ENCODE results near the gene CEP112. TPM values are rescaled to one million over a fixed set of nuclear protein-coding genes. Genes with fewer than 3 reads are reported as not detected.
A peak's percentile ranks its signal among the peaks of the same experiment; 100 is the strongest.

Gene CEP112
- polyA plus RNA-seq, 1 donor, result 4.4 TPM

DNA sequence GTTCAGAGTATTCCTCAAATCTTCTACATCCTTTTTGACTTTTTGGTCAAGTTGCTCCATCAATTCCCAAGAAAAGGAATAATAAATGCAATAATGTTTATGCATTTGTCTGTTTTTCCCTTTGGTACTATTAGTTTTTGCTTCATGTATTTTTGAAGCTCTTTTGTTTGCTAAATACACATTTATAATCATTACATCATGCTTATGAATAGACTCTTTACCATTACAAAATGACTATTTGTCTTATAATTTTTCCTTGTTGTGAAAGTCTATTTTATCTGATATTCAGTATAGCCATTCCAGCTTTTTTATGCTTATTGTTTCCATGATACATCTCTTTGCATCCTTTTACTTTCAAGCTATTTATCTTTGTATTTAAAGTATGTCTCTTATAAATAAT lies 41.2 kb downstream of the CEP112 start:
- no peaks in the 10 kb centered on the region for H3K27me3 ChIP-seq (ENCODE audit: control insufficient read depth, insufficient read depth, low read length)
- no peak overlapping the region for H3K4me3 ChIP-seq (ENCODE audit: low read length)
- no peaks in the 10 kb centered on the region for H3K36me3 ChIP-seq (ENCODE audit: control insufficient read depth, insufficient read depth, low read length)
- H3K4me1 ChIP-seq (ENCODE audit: control insufficient read depth, insufficient read depth, low read length), result no peaks in the 10 kb centered on the region
- no peak for DNase-seq
- H3K27ac ChIP-seq (ENCODE audit: low read length), result no peak overlapping the region
- H3K9me3 ChIP-seq (ENCODE audit: control insufficient read depth, low read depth, low read length), result no peaks in the 10 kb centered on the region

DNA sequence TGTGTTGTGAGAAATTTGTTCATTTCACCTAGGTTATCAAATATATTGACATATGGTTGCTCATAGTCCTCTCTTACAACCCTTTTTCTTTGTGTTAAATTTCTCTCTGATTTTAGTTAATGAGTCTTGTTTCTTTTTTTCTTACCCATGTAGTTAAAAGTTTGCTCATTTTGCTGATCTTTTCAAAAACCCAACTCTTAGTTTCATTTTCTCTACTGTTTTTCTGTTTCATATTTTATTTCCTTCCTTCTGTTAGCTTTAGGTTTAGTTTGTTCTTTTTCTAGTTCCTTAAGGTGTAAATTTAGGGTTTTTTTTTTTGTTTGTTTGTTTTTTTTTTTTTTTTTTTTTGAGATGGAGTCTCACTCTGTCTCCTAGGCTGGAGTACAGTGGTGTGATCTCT lies 42.4 kb downstream of the CEP112 start:
- Histone ChIP-seq H3K4me1 (ENCODE audit: control insufficient read depth, insufficient read depth, low read length) (no peaks in the 10 kb centered on the region), H3K9me3 (ENCODE audit: control insufficient read depth, low read depth, low read length) (no peaks in the 10 kb centered on the region), H3K36me3 (ENCODE audit: control insufficient read depth, insufficient read depth, low read length) (no peaks in the 10 kb centered on the region), H3K27ac (ENCODE audit: low read length) (no peak overlapping the region), H3K4me3 (ENCODE audit: low read length) (no peak overlapping the region), H3K27me3 (ENCODE audit: control insufficient read depth, insufficient read depth, low read length) (no peaks in the 10 kb centered on the region)
- no peak for DNase-seq

DNA sequence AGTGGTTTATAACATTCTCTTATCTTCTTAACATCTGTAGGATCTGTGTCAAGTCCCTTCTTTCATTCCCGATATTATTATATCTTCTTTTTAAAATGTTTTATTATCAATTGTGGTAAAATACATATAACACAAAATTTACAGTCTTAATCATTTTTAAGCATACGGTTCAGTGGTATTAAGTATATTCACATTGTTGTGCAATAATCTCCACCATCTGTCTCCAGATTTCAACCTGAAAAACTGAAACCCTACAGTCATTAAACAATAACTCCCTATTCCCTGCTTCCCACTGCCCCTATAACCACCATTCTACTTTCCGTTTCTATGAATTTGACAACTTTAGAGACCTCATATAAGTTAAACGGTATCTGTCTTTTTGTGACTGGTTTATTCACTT lies 45.5 kb downstream of the CEP112 start:
- H3K27ac ChIP-seq (ENCODE audit: low read length), result no peak overlapping the region
- H3K4me3 ChIP-seq (ENCODE audit: low read length), result no peak overlapping the region
- 95% methylated on average over 3 of the region's 4 CpGs for WGBS (ENCODE audit: insufficient coverage, low lambda C conversion rate)
- H3K4me1 ChIP-seq (ENCODE audit: control insufficient read depth, insufficient read depth, low read length), result no peaks in the 10 kb centered on the region
- no peaks in the 10 kb centered on the region for H3K9me3 ChIP-seq (ENCODE audit: control insufficient read depth, low read depth, low read length)
- no peaks in the 10 kb centered on the region for H3K27me3 ChIP-seq (ENCODE audit: control insufficient read depth, insufficient read depth, low read length)
- no peaks in the 10 kb centered on the region for H3K36me3 ChIP-seq (ENCODE audit: control insufficient read depth, insufficient read depth, low read length)
- DNase-seq, result no peak

DNA sequence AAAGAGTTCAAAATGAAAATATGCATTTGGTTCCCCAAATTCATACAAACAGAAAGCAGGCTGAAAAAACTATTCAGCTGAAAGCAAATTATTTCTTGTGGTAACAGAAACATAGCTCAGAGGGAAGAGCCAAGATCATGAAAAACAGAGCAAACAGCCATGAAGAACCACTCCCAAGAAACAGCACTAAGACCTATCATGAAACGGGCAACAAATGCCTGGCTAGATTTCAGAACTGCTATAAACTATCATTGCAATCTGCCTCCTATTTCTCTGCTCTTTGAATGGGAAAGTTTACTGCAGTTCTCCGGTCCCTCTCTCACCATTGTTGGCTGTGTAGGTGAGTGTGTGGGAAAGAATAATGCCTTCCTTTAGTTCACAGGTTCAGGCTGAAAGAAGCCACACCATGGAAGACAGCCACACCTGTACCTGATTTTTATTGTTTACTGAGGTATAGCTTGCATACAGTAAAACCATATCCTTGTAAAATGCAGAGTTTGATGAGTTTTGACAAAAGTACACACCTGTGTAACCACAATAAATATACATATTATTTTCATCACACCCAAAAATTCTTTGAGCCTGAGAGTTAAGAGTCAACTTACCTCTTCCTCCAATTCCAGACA lies 48.2 kb downstream of the CEP112 start:
- WGBS (ENCODE audit: insufficient coverage, low lambda C conversion rate), result no CpG with 5 or more reads among the region's 2 CpGs
- no peaks in the 10 kb centered on the region for H3K4me1 ChIP-seq (ENCODE audit: control insufficient read depth, insufficient read depth, low read length)
- H3K27ac ChIP-seq (ENCODE audit: low read length), result no peak overlapping the region
- H3K4me3 ChIP-seq (ENCODE audit: low read length), result no peak overlapping the region
- no peaks in the 10 kb centered on the region for H3K27me3 ChIP-seq (ENCODE audit: control insufficient read depth, insufficient read depth, low read length)
- H3K36me3 ChIP-seq (ENCODE audit: control insufficient read depth, insufficient read depth, low read length), result no peaks in the 10 kb centered on the region
- H3K9me3 ChIP-seq (ENCODE audit: control insufficient read depth, low read depth, low read length), result no peaks in the 10 kb centered on the region
- DNase-seq, result no peak

DNA sequence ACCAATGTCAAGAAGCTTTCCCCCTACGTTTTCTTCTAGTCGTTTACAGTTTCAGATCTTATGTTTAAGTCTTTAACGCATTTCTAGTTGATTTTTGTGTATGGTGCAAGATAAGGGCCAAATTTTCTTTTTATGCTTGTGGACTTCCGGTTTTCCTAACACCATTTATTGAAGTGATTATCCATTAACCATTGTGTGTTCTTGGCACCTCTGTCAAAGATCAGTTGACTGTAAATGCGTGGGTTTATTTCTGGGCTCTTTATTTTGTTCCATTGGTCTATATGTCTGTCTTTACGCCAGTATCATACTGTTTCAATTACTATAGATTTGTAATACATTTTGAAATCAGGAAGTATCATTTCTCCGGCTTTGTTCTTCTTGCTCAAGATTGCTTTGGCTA lies 49.5 kb downstream of the CEP112 start:
- Histone ChIP-seq H3K27me3 (ENCODE audit: control insufficient read depth, insufficient read depth, low read length) (no peaks in the 10 kb centered on the region), H3K27ac (ENCODE audit: low read length) (no peak overlapping the region), H3K4me3 (ENCODE audit: low read length) (no peak overlapping the region), H3K9me3 (ENCODE audit: control insufficient read depth, low read depth, low read length) (peaks cover 6% of the 10 kb centered on the region), H3K4me1 (ENCODE audit: control insufficient read depth, insufficient read depth, low read length) (no peaks in the 10 kb centered on the region), H3K36me3 (ENCODE audit: control insufficient read depth, insufficient read depth, low read length) (no peaks in the 10 kb centered on the region)
- peak in 1 of 2 donors; percentile 22 for DNase-seq
- WGBS (ENCODE audit: insufficient coverage, low lambda C conversion rate), result 64% methylated on average over 4 of the region's 7 CpGs

DNA sequence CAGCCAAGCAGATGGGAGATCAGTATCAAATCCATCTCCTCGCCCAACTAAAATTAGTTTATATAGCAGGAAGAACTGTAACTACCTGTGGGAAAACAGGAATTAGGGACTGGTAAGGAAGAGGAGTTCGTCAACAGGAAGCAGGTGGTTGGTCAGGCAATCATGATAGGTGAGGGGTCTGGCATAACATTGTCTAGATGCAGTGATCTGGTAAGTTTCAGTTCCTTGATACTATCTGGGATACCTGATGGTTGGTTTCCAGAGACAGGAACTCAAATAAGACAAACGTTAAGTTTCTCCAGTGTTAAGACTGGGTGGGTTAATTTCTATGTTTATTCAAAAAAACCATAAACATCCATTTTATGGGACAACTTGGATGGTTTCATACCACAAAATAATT lies 53.8 kb downstream of the CEP112 start:
- 100% methylated on average over 1 of the region's 3 CpGs for WGBS (ENCODE audit: insufficient coverage, low lambda C conversion rate)
- no peaks in the 10 kb centered on the region for H3K36me3 ChIP-seq (ENCODE audit: control insufficient read depth, insufficient read depth, low read length)

DNA sequence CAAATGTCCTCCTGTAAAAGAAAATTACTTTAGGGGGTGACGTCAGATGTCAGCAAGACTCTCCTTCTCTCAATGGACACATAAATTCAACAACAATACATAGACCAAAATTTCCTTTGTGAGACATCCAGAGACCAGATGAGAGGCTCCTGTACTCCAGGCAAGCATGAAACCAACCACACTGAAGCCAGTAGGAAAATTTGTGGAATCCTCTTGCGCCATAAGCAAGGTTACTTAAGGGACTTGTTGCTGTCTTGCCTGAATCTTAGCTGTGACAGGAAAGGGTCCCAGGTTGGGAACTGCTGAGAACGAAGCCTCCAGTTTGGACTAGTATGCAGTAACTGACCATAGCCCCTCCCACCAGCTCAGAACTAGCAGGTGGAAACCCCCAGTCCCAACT lies 56.0 kb downstream of the CEP112 start:
- no peaks in the 10 kb centered on the region for H3K4me1 ChIP-seq (ENCODE audit: control insufficient read depth, insufficient read depth, low read length)
- no peaks in the 10 kb centered on the region for H3K27me3 ChIP-seq (ENCODE audit: control insufficient read depth, insufficient read depth, low read length)
- H3K4me3 ChIP-seq (ENCODE audit: low read length), result no peak overlapping the region
- no peaks in the 10 kb centered on the region for H3K36me3 ChIP-seq (ENCODE audit: control insufficient read depth, insufficient read depth, low read length)
- DNase-seq, result no peak
- H3K27ac ChIP-seq (ENCODE audit: low read length), result no peak overlapping the region
- WGBS (ENCODE audit: insufficient coverage, low lambda C conversion rate), result no CpG with 5 or more reads among the region's 3 CpGs
- peaks cover 8% of the 10 kb centered on the region for H3K9me3 ChIP-seq (ENCODE audit: control insufficient read depth, low read depth, low read length)

More for the DNA sequence above, 53.8 kb downstream of the CEP112 start:
- Histone ChIP-seq H3K9me3 (ENCODE audit: control insufficient read depth, low read depth, low read length) (peaks cover 8% of the 10 kb centered on the region), H3K4me3 (ENCODE audit: low read length) (no peak overlapping the region), H3K4me1 (ENCODE audit: control insufficient read depth, insufficient read depth, low read length) (no peaks in the 10 kb centered on the region), H3K27me3 (ENCODE audit: control insufficient read depth, insufficient read depth, low read length) (no peaks in the 10 kb centered on the region), H3K27ac (ENCODE audit: low read length) (no peak overlapping the region)
- no peak for DNase-seq

DNA sequence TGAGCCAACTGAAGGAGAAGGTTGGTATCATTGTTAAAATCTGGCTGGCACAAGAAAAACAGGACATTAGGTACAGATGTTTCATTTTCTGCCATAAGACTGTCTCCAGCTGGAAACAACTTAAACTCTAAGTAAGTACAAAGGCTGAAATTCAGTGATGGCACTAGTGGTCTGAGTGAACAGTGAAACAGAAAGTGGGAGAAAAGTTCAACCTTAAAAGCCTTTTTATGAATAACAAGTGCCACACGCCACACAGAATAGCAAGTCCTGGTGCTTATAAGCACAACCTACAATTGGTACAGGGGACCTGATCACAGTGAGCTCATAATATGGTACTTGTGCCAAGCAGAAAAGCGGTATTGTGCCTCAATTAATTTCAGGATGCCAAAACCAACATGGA lies 56.7 kb downstream of the CEP112 start:
- H3K36me3 ChIP-seq (ENCODE audit: control insufficient read depth, insufficient read depth, low read length), result no peaks in the 10 kb centered on the region
- H3K27ac ChIP-seq (ENCODE audit: low read length), result no peak overlapping the region
- DNase-seq, result peak in 1 of 2 donors; percentile 20
- H3K9me3 ChIP-seq (ENCODE audit: control insufficient read depth, low read depth, low read length), result peaks cover 8% of the 10 kb centered on the region
- no peaks in the 10 kb centered on the region for H3K4me1 ChIP-seq (ENCODE audit: control insufficient read depth, insufficient read depth, low read length)
- no peaks in the 10 kb centered on the region for H3K27me3 ChIP-seq (ENCODE audit: control insufficient read depth, insufficient read depth, low read length)
- 80% methylated on average over 2 of the region's 2 CpGs for WGBS (ENCODE audit: insufficient coverage, low lambda C conversion rate)
- no peak overlapping the region for H3K4me3 ChIP-seq (ENCODE audit: low read length)

DNA sequence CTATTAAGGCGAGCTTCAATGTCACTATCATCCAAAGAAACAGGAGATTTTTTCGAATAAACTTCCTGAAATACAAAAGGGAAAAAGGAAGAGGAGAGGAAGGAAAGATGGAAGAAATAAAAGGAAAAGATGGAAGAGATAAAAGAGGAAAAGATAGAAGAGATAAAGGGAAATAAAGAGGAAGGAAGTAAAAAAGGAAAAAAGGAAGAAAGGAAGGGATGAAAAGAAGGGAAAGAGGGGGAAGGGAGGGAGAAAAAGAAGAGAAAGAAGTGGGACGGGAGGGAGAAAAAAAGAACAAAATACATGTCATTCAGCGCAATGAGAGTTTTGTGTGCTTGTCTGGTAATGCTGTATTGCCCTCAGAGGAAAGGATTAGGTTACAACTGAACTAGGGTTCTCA lies 62.2 kb downstream of the CEP112 start:
- Histone ChIP-seq H3K9me3 (ENCODE audit: control insufficient read depth, low read depth, low read length) (no peaks in the 10 kb centered on the region), H3K4me3 (ENCODE audit: low read length) (no peak overlapping the region), H3K36me3 (ENCODE audit: control insufficient read depth, insufficient read depth, low read length) (no peaks in the 10 kb centered on the region), H3K27ac (ENCODE audit: low read length) (no peak overlapping the region), H3K4me1 (ENCODE audit: control insufficient read depth, insufficient read depth, low read length) (no peaks in the 10 kb centered on the region), H3K27me3 (ENCODE audit: control insufficient read depth, insufficient read depth, low read length) (no peaks in the 10 kb centered on the region)
- no peak for DNase-seq
- 99% methylated on average over 4 of the region's 4 CpGs for WGBS (ENCODE audit: insufficient coverage, low lambda C conversion rate)

DNA sequence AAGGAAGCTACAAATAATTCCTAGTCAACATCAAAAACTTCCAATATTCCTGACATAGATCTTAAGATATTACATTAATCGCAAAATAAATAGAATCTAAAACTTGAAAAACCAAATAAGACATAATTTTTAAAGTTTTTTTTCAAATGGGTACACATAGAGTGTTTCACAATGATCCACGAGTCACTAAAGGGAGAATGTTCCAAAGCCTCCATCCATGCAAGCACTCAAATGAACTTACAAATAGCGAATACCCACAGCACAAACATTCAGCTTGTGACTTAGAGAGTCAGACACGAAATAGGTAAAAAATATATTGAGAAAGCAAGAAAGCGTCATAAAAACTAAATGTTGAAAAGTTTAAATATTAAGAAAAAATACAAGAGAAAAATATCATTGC lies 65.7 kb downstream of the CEP112 start:
- no peaks in the 10 kb centered on the region for H3K9me3 ChIP-seq (ENCODE audit: control insufficient read depth, low read depth, low read length)
- no peak overlapping the region for H3K27ac ChIP-seq (ENCODE audit: low read length)
- H3K27me3 ChIP-seq (ENCODE audit: control insufficient read depth, insufficient read depth, low read length), result no peaks in the 10 kb centered on the region
- H3K4me3 ChIP-seq (ENCODE audit: low read length), result no peak overlapping the region
- no peaks in the 10 kb centered on the region for H3K36me3 ChIP-seq (ENCODE audit: control insufficient read depth, insufficient read depth, low read length)
- no peak for DNase-seq
- 100% methylated on average over 4 of the region's 5 CpGs for WGBS (ENCODE audit: insufficient coverage, low lambda C conversion rate)
- no peaks in the 10 kb centered on the region for H3K4me1 ChIP-seq (ENCODE audit: control insufficient read depth, insufficient read depth, low read length)

DNA sequence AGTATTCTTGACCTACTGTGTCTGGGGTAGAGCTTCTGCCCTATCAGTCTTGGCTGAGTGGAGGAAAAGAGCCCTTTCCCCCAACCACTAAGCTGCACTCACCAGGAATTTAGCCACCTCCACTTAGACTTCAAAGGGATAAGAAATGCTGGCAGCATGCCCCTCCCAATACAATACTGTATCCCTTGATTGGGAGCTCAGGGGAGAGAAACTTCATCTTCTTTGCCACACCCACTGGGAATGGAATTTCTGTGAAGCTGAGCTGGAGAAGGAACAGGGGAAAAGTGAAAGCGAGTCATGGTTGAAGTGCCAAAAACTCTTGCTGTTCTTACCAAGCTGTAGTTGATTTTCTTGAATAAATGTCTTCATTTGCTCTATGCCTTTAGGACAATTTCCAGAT lies 68.8 kb downstream of the CEP112 start:
- Histone ChIP-seq H3K4me1 (ENCODE audit: control insufficient read depth, insufficient read depth, low read length) (no peaks in the 10 kb centered on the region), H3K9me3 (ENCODE audit: control insufficient read depth, low read depth, low read length) (no peaks in the 10 kb centered on the region), H3K4me3 (ENCODE audit: low read length) (no peak overlapping the region), H3K27ac (ENCODE audit: low read length) (no peak overlapping the region), H3K36me3 (ENCODE audit: control insufficient read depth, insufficient read depth, low read length) (no peaks in the 10 kb centered on the region), H3K27me3 (ENCODE audit: control insufficient read depth, insufficient read depth, low read length) (no peaks in the 10 kb centered on the region)
- DNase-seq, result no peak
- WGBS (ENCODE audit: insufficient coverage, low lambda C conversion rate), result no CpG with 5 or more reads among the region's 1 CpG
